ENCODE data around the gene MPPED2.

DNA sequence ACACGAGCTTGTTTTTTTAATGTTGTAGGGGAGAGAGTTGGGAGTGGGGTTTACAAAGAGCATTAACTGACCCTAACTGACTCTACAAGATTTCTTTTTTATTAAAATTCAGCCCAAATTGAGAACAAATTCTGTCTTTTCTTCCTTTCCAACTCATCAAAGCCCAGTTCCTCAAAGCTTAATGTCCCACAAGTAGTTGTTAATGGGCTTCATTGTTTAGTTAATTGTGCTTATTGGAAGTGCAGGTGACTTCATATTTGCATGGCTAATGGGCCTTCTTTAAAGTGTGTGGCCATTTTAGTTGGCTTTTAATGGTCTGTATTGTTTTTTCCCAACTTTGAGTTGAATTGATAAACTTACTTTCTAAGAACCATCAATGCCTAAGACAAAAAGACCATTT lies 39.8 kb downstream of the MPPED2 start:
- TF ChIP-seq EP300 (IDR thresholded peaks at IDR 0.05) = no peak
- no peak for TF ChIP-seq POLR2AphosphoS5 (IDR thresholded peaks at IDR 0.05)

Data from stomach (tissue), 4 donors.